Natural killer cell (primary cell): ENCODE measurements around the gene MAP3K4. TPM values are rescaled to one million over a fixed set of nuclear protein-coding genes. Genes with fewer than 3 reads are reported as not detected.

Experiments
- ATAC-seq, 3 donors: fragments of 150-1000 bp in 2 of 3; fragments of 200-7000 bp in 1 of 3; cut with Tn5 transposase; 1 replicate in 1 of 3; 2 replicates in 2 of 3; pipeline ENCODE4 v1.10.0; 2021; ENCODE audit warnings: mild to moderate bottlenecking in 2 of 3, moderate library complexity in 2 of 3
- DNase-seq, 2 donors: peaks; one replicate each; pipeline versions ENCODE4 v3.0.0 to v3.0.0-alpha.2; 2013 to 2021; ENCODE audit warnings: mixed read lengths in 1 of 2
- H3K27ac ChIP-seq: one replicate; pipeline ENCODE4 v1.5.1; 2013; ENCODE audit warnings: mild to moderate bottlenecking, low read length
- H3K27me3 ChIP-seq: one replicate; pipeline ENCODE4 v1.6.1; 2013; ENCODE audit warnings: low read length; ENCODE audit not compliant: control insufficient read depth, insufficient read depth
- H3K36me3 ChIP-seq: one replicate; pipeline ENCODE4 v1.6.1; 2013; ENCODE audit warnings: low read length; ENCODE audit not compliant: control insufficient read depth, insufficient read depth
- H3K4me1 ChIP-seq: one replicate; pipeline ENCODE4 v1.6.1; 2013; ENCODE audit warnings: low read length; ENCODE audit not compliant: control insufficient read depth, insufficient read depth
- H3K4me3 ChIP-seq: one replicate; pipeline ENCODE4 v1.5.1; 2013; ENCODE audit warnings: low read length
- H3K9me3 ChIP-seq: one replicate; pipeline ENCODE4 v1.6.1; 2013; ENCODE audit warnings: low read length; ENCODE audit not compliant: control insufficient read depth, insufficient read depth
- H3K27ac Mint-ChIP-seq, 2 donors: one replicate each; pipeline ENCODE4 v1.8.0; 2022; ENCODE audit warnings: mild to moderate bottlenecking in 2 of 2, mixed read lengths in 2 of 2, moderate library complexity in 1 of 2
- H3K27me3 Mint-ChIP-seq, 2 donors: one replicate each; pipeline ENCODE4 v1.8.0; 2022; ENCODE audit warnings: low read depth in 2 of 2, mixed read lengths in 2 of 2
- H3K36me3 Mint-ChIP-seq: one replicate; pipeline ENCODE4 v1.8.0; 2022; ENCODE audit warnings: mixed read lengths
- H3K4me1 Mint-ChIP-seq, 2 donors: one replicate each; pipeline ENCODE4 v1.8.0; 2022; ENCODE audit warnings: mixed read lengths in 2 of 2
- H3K4me3 Mint-ChIP-seq: one replicate; pipeline ENCODE4 v1.8.0; 2022; ENCODE audit warnings: mild to moderate bottlenecking, moderate library complexity, mixed read lengths
- H3K9me3 Mint-ChIP-seq, 2 donors: one replicate each; pipeline ENCODE4 v1.8.0; 2022; ENCODE audit warnings: mixed read lengths in 2 of 2
- CTCF ChIP-seq: fragments of 200-600 bp; IDR thresholded peaks from one replicate; pipeline ENCODE4 v1.8.0; 2022; ENCODE audit warnings: antibody characterized with exemption
- WGBS: methylation state at CpG from one replicate; pipeline ENCODE4 v1.1.7; 2013; ENCODE audit warnings: missing lambda C conversion rate; ENCODE audit not compliant: insufficient coverage; 5-methylcytosine and 5-hydroxymethylcytosine counted together
- intact Hi-C: fragments of 100-400 bp; cut with micrococcal nuclease; formaldehyde crosslinking; loops from one replicate; pipeline ENCODE4 v1.14.2; 2022
- total RNA-seq, 4 donors: library from RNA; stranded (reverse); fragments of 120-200 nt in 1 of 4; gene quantifications; one replicate each; pipeline versions ENCODE4 v1.2.3 to v1.2.4, GENCODE V29; 2013 to 2022

MAP3K4 gene
- total RNA-seq, 3 donors from 2014 or later (not counting 1 experiment from before 2014, with no cell fraction given) = 46.5 to 79.9 (median 67.0) TPM

- Histone ChIP-seq H3K4me3 (no peak overlapping the region), H3K27ac (no peak overlapping the region), H3K36me3 (no peaks in the 10 kb centered on the region), H3K9me3 (no peaks in the 10 kb centered on the region), H3K27me3 (no peaks in the 10 kb centered on the region), H3K4me1 (peaks cover 3% of the 10 kb centered on the region)
- Mint-ChIP-seq H3K4me3 (no peak overlapping the region), H3K36me3 (no peaks in the 10 kb centered on the region), H3K27ac (no peak overlapping the region), H3K27me3 (no peaks in the 10 kb centered on the region), H3K4me1 (peaks cover 42 to 47% of the 10 kb centered on the region in 2 donors), H3K9me3 (no peaks in the 10 kb centered on the region)
- DNase-seq = no peak
- intact Hi-C loops = no loop called here
- no peak for TF ChIP-seq CTCF
- ATAC-seq = no peak
- 90% methylated on average over 2 of the region's 4 CpGs for WGBS
Observed at GRCh38 chr6:160998766-160999165, 7.2 kb downstream of the MAP3K4 start.

GRCh38 chr6:160999516-160999915 lies 7.9 kb downstream of the MAP3K4 start:
- no peaks in the 10 kb centered on the region for H3K27me3 Mint-ChIP-seq
- peaks cover 3% of the 10 kb centered on the region for H3K4me1 ChIP-seq
- no peaks in the 10 kb centered on the region for H3K9me3 ChIP-seq
- no peak overlapping the region for H3K27ac ChIP-seq
- H3K9me3 Mint-ChIP-seq = no peaks in the 10 kb centered on the region
- no peak overlapping the region for H3K27ac Mint-ChIP-seq
- WGBS = 89% methylated on average over 7 of the region's 7 CpGs
- no peak for TF ChIP-seq CTCF
- H3K4me1 Mint-ChIP-seq = peaks cover 37 to 40% of the 10 kb centered on the region in 2 donors
- no peak for DNase-seq
- H3K27me3 ChIP-seq = no peaks in the 10 kb centered on the region
- H3K36me3 Mint-ChIP-seq = no peaks in the 10 kb centered on the region
- no peak for ATAC-seq
- H3K36me3 ChIP-seq = no peaks in the 10 kb centered on the region
- H3K4me3 ChIP-seq = no peak overlapping the region
- no peak overlapping the region for H3K4me3 Mint-ChIP-seq
- intact Hi-C loops = no loop called here

- no peak overlapping the region for H3K4me3 ChIP-seq
- Mint-ChIP-seq H3K27me3 (no peaks in the 10 kb centered on the region), H3K4me3 (no peak overlapping the region), H3K36me3 (no peaks in the 10 kb centered on the region), H3K27ac (no peak overlapping the region), H3K4me1 (peaks cover 31 to 35% of the 10 kb centered on the region in 2 donors), H3K9me3 (no peaks in the 10 kb centered on the region)
- DNase-seq = no peak
- no peak for ATAC-seq
- WGBS = no CpG with 5 or more reads among the region's 1 CpG
- H3K9me3 ChIP-seq = no peaks in the 10 kb centered on the region
- intact Hi-C loops = no loop called here
- no peak overlapping the region for H3K27ac ChIP-seq
- TF ChIP-seq CTCF = no peak
- H3K4me1 ChIP-seq = no peaks in the 10 kb centered on the region
- no peaks in the 10 kb centered on the region for H3K36me3 ChIP-seq
- no peaks in the 10 kb centered on the region for H3K27me3 ChIP-seq
Observed at GRCh38 chr6:161000632-161001031, 9.1 kb downstream of the MAP3K4 start.

- TF ChIP-seq CTCF = no peak
- Histone ChIP-seq H3K27me3 (no peaks in the 10 kb centered on the region), H3K4me3 (no peak overlapping the region), H3K27ac (no peak overlapping the region), H3K4me1 (no peaks in the 10 kb centered on the region), H3K36me3 (no peaks in the 10 kb centered on the region), H3K9me3 (no peaks in the 10 kb centered on the region)
- Mint-ChIP-seq H3K27ac (no peak overlapping the region), H3K4me3 (no peak overlapping the region), H3K27me3 (no peaks in the 10 kb centered on the region), H3K9me3 (no peaks in the 10 kb centered on the region), H3K36me3 (no peaks in the 10 kb centered on the region), H3K4me1 (peaks cover 26 to 30% of the 10 kb centered on the region in 2 donors)
- DNase-seq = no peak
- ATAC-seq = no peak
- intact Hi-C loops = no loop called here
- WGBS = 32% methylated on average over 2 of the region's 4 CpGs
Observed at GRCh38 chr6:161001421-161001820, 9.9 kb downstream of the MAP3K4 start.
